H1 (cell line): ENCODE measurements around the gene RUNX1. TPM values are rescaled to one million over a fixed set of nuclear protein-coding genes. Genes with fewer than 3 reads are reported as not detected.

Source experiments
- CTCF ChIA-PET: fragments of 300-600 bp; sonication (Branson Sonifier 250); formaldehyde crosslinking; loops from one replicate; lab custom pipeline; 2021; ENCODE audit not compliant: partially characterized antibody; lab: Charles Lee
- POLR2A ChIA-PET: fragments of 300-600 bp; sonication (Branson Sonifier 250); formaldehyde crosslinking; loops from one replicate; lab custom pipeline; 2021; ENCODE audit warnings: inconsistent platforms; ENCODE audit not compliant: partially characterized antibody; lab: Charles Lee
- DNase-seq, 2 experiments: peaks; one replicate each; pipeline versions ENCODE4 v3.0.0 to v3.0.0-alpha.2; 2010 to 2022; ENCODE audit warnings: low spot score in 2 of 2, low read depth in 1 of 2, mixed read lengths in 1 of 2
- FAIRE-seq: peaks from 2 replicates; lab custom pipeline; 2011; peaks lifted over from hg19 to GRCh38; lab: Jason Lieb, UNC
- H2AFZ ChIP-seq: 2 replicates; pipeline ENCODE4 v1.8.1; 2012; ENCODE audit warnings: low read length, inconsistent platforms
- H2AK5ac ChIP-seq: 2 replicates; pipeline ENCODE4 v1.6.1; 2013; ENCODE audit warnings: low read depth, low read length
- H2BK120ac ChIP-seq: replicated peaks from 2 replicates; pipeline ENCODE3; 2013; ENCODE audit warnings: low read depth, low read length, inconsistent platforms
- H2BK12ac ChIP-seq: 2 replicates; pipeline ENCODE4 v1.6.1; 2013; ENCODE audit warnings: low read depth, low read length
- H2BK15ac ChIP-seq: 2 replicates; pipeline ENCODE4 v1.6.1; 2013; ENCODE audit warnings: low read length
- H2BK20ac ChIP-seq: 2 replicates; pipeline ENCODE4 v1.6.1; 2013; ENCODE audit warnings: low read length
- H2BK5ac ChIP-seq: 2 replicates; pipeline ENCODE4 v1.6.1; 2013; ENCODE audit warnings: low read depth, low read length
- H3K14ac ChIP-seq: 2 replicates; pipeline ENCODE4 v1.6.1; 2013; ENCODE audit warnings: inconsistent platforms; ENCODE audit not compliant: insufficient read length
- H3K18ac ChIP-seq: 2 replicates; pipeline ENCODE4 v1.6.1; 2013; ENCODE audit warnings: low read length; ENCODE audit errors: extremely low read depth
- H3K23ac ChIP-seq: 2 replicates; pipeline ENCODE4 v1.6.1; 2013; ENCODE audit warnings: inconsistent platforms; ENCODE audit not compliant: insufficient read length
- H3K23me2 ChIP-seq: 2 replicates; pipeline ENCODE4 v1.6.1; 2013; ENCODE audit warnings: low read depth, low read length
- H3K27ac ChIP-seq: 2 replicates; pipeline ENCODE4 v1.6.1; 2011; ENCODE audit warnings: low read depth, low read length, inconsistent platforms
- H3K27me3 ChIP-seq, 4 experiments: replicated peaks in 1 of 4; 1 replicate in 1 of 4; 2 replicates in 3 of 4; pipeline versions ENCODE4 v1.6.1 to v1.8.1; 2011 to 2013; ENCODE audit warnings: low read length in 3 of 4, mild to moderate bottlenecking in 3 of 4, inconsistent platforms in 2 of 4, mixed read lengths in 2 of 4, moderate library complexity in 1 of 4; ENCODE audit not compliant: control insufficient read depth in 3 of 4, insufficient read depth in 3 of 4; ENCODE audit errors: extremely low read depth in 1 of 4
- H3K36me3 ChIP-seq, 4 experiments: 2 replicates each; pipeline versions ENCODE4 v1.6.1 to v1.8.1; 2011 to 2013; ENCODE audit warnings: mild to moderate bottlenecking in 4 of 4, low read length in 3 of 4, moderate library complexity in 2 of 4, control low read depth in 1 of 4, inconsistent platforms in 1 of 4; ENCODE audit not compliant: insufficient read depth in 4 of 4, control insufficient read depth in 2 of 4
- H3K4ac ChIP-seq: replicated peaks from 2 replicates; pipeline ENCODE3; 2013; ENCODE audit warnings: low read length, low read depth, mixed read lengths, inconsistent platforms; ENCODE audit not compliant: insufficient read length
- H3K4me1 ChIP-seq, 4 experiments: replicated peaks in 1 of 4; 1 replicate in 1 of 4; 2 replicates in 3 of 4; pipeline versions ENCODE4 v1.6.1 to v1.8.1; 2011 to 2013; ENCODE audit warnings: low read length in 3 of 4, inconsistent platforms in 2 of 4, mixed read lengths in 1 of 4; ENCODE audit not compliant: insufficient read depth in 4 of 4, control insufficient read depth in 3 of 4
- H3K4me2 ChIP-seq, 2 experiments: 2 replicates each; pipeline versions ENCODE4 v1.6.1 to v1.8.1; 2011 to 2013; ENCODE audit warnings: low read depth in 2 of 2, low read length in 2 of 2, control low read depth in 1 of 2, inconsistent platforms in 1 of 2, mild to moderate bottlenecking in 1 of 2; ENCODE audit not compliant: insufficient read depth in 1 of 2
- H3K4me3 ChIP-seq, 4 experiments: fragments of 200-600, 300-600 bp in 1 of 4; sonication (generic), shearing (Covaris generic), sonication (Bioruptor Twin) in 1 of 4; 2 replicates each; pipeline versions ENCODE4 v1.5.1 to v1.8.1; 2011 to 2016; ENCODE audit warnings: low read length in 4 of 4, low read depth in 3 of 4, control low read depth in 2 of 4, inconsistent platforms in 2 of 4, mild to moderate bottlenecking in 2 of 4, mixed read lengths in 1 of 4, moderate library complexity in 1 of 4; ENCODE audit not compliant: insufficient read depth in 2 of 4; ENCODE audit errors: extremely low read depth in 1 of 4
- H3K56ac ChIP-seq: replicated peaks from 2 replicates; pipeline ENCODE3; 2013; ENCODE audit warnings: low read depth, mild to moderate bottlenecking, mixed read lengths, low read length, inconsistent platforms; ENCODE audit not compliant: insufficient read length
- H3K79me1 ChIP-seq: 2 replicates; pipeline ENCODE4 v1.6.1; 2013; ENCODE audit warnings: low read depth, low read length, control low read depth
- H3K79me2 ChIP-seq, 2 experiments: 2 replicates each; pipeline versions ENCODE4 v1.6.1 to v1.8.1; 2012 to 2013; ENCODE audit warnings: low read length in 2 of 2, mild to moderate bottlenecking in 2 of 2, inconsistent platforms in 1 of 2; ENCODE audit not compliant: insufficient read depth in 2 of 2, control insufficient read depth in 1 of 2
- H3K9ac ChIP-seq, 4 experiments: replicated peaks in 1 of 4; 1 replicate in 1 of 4; 2 replicates in 3 of 4; pipeline versions ENCODE4 v1.6.1 to v1.8.1; 2011 to 2013; ENCODE audit warnings: low read depth in 3 of 4, low read length in 3 of 4, control low read depth in 2 of 4, mild to moderate bottlenecking in 2 of 4, moderate library complexity in 2 of 4, inconsistent platforms in 1 of 4; ENCODE audit errors: extremely low read depth in 1 of 4
- H3K9me3 ChIP-seq, 2 experiments: 2 replicates each; pipeline versions ENCODE4 v1.6.1 to v1.8.1; 2012 to 2013; ENCODE audit warnings: mild to moderate bottlenecking in 2 of 2, moderate library complexity in 2 of 2, control low read depth in 1 of 2, inconsistent platforms in 1 of 2, low read depth in 1 of 2, low read length in 1 of 2, mixed read lengths in 1 of 2; ENCODE audit not compliant: insufficient read depth in 2 of 2
- H4K20me1 ChIP-seq, 2 experiments: replicated peaks in 1 of 2; 2 replicates each; pipeline versions ENCODE3 to v1.8.1; 2011 to 2013; ENCODE audit warnings: inconsistent platforms in 2 of 2, low read length in 2 of 2, mild to moderate bottlenecking in 1 of 2; ENCODE audit not compliant: insufficient read depth in 2 of 2, control insufficient read depth in 1 of 2
- H4K5ac ChIP-seq: 2 replicates; pipeline ENCODE4 v1.6.1; 2013; ENCODE audit warnings: low read length, low read depth, mixed read lengths, inconsistent platforms; ENCODE audit not compliant: insufficient read length
- H4K8ac ChIP-seq: 2 replicates; pipeline ENCODE4 v1.8.0; 2013; ENCODE audit warnings: mild to moderate bottlenecking, moderate library complexity, low read length, inconsistent platforms; ENCODE audit not compliant: insufficient read depth; ENCODE audit errors: extremely low read depth
- H4K91ac ChIP-seq: replicated peaks from 2 replicates; pipeline ENCODE3; 2013; ENCODE audit warnings: low read length, mixed read lengths, inconsistent platforms; ENCODE audit not compliant: insufficient read length
- BRCA1 ChIP-seq: IDR thresholded peaks from 2 replicates; pipeline ENCODE4 v1.6.1; 2012; ENCODE audit warnings: low read depth, low read length, improper control_type of control experiment
- CBX5 ChIP-seq: fragments of 300-800, 300-1000 bp; sonication (generic); IDR thresholded peaks from 2 replicates; pipeline ENCODE4 v1.7.1; 2016; ENCODE audit warnings: antibody characterized with exemption, low read length, low read depth
- CBX8 ChIP-seq: fragments of 300-800, 300-1000 bp; sonication (generic); IDR thresholded peaks from 2 replicates; pipeline ENCODE4 v1.7.1; 2016; ENCODE audit warnings: low read depth, low read length, borderline replicate concordance
- CTCF ChIP-seq, 3 experiments: IDR thresholded peaks; 1 replicate in 2 of 3; 2 replicates in 1 of 3; pipeline versions ENCODE4 v1.5.1 to v1.6.1; 2011; ENCODE audit warnings: low read length in 3 of 3, mild to moderate bottlenecking in 3 of 3, inconsistent platforms in 2 of 3, low read depth in 1 of 3, moderate library complexity in 1 of 3; ENCODE audit not compliant: insufficient read depth in 1 of 3; ENCODE audit errors: control extremely low read depth in 1 of 3
- GTF2F1 ChIP-seq: IDR thresholded peaks from 2 replicates; pipeline ENCODE4 v1.6.1; 2012; ENCODE audit warnings: low read depth, low read length, improper control_type of control experiment, borderline replicate concordance
- HDAC2 ChIP-seq, 2 experiments: fragments of 300-600 bp in 1 of 2; sonication (generic) in 1 of 2; IDR thresholded peaks; 2 replicates each; pipeline ENCODE4 v1.6.1; 2011 to 2012; ENCODE audit warnings: low read depth in 2 of 2, low read length in 2 of 2, mild to moderate bottlenecking in 2 of 2, moderate library complexity in 2 of 2, borderline replicate concordance in 1 of 2, inconsistent platforms in 1 of 2
- KDM4A ChIP-seq: IDR thresholded peaks from one replicate; pipeline ENCODE4 v1.7.1; 2012; ENCODE audit warnings: low read depth, mild to moderate bottlenecking, moderate library complexity, low read length, inconsistent platforms; ENCODE audit not compliant: severe bottlenecking
- MAFK ChIP-seq: IDR thresholded peaks from 2 replicates; pipeline ENCODE4 v1.6.1; 2012; ENCODE audit warnings: low read depth, mild to moderate bottlenecking, improper control_type of control experiment, low read length
- POLR2A ChIP-seq, 2 experiments: IDR thresholded peaks; 1 replicate in 1 of 2; 2 replicates in 1 of 2; pipeline ENCODE4 v1.6.1; 2011; ENCODE audit warnings: low read depth in 2 of 2, low read length in 2 of 2, mild to moderate bottlenecking in 2 of 2; ENCODE audit errors: control extremely low read depth in 1 of 2
- TAF7 ChIP-seq: optimal IDR thresholded peaks from 2 replicates; pipeline ENCODE3; 2011; ENCODE audit warnings: low read depth, mild to moderate bottlenecking, inconsistent platforms, low read length, moderate library complexity, borderline replicate concordance
- TBP ChIP-seq: IDR thresholded peaks from 2 replicates; pipeline ENCODE4 v1.6.1; 2011; ENCODE audit warnings: low read depth, low read length, improper control_type of control experiment
- WGBS, 2 experiments: shearing (Covaris generic) in 1 of 2; methylation state at CpG; one replicate each; pipeline versions ENCODE4 v1.1.6 to v1.1.7; 2013 to 2015; ENCODE audit warnings: low lambda C conversion rate in 2 of 2, mixed read lengths in 2 of 2, inconsistent platforms in 1 of 2, low coverage in 1 of 2, missing lambda C conversion rate in 1 of 2; ENCODE audit not compliant: insufficient replicate concordance in 2 of 2, insufficient coverage in 1 of 2, insufficient read length in 1 of 2; ENCODE audit errors: extremely low coverage in 1 of 2, missing lambda C conversion rate in 1 of 2; 5-methylcytosine and 5-hydroxymethylcytosine counted together
- polyA plus RNA-seq, 7 experiments: library from polyadenylated mRNA; depleted of rRNA in 3 of 7; stranded (reverse) in 5 of 7; unstranded in 2 of 7; fragments of >200 nt in 5 of 7; fragments of 200-250 nt in 2 of 7; gene quantifications; 1 replicate in 5 of 7; 2 replicates in 1 of 7; 4 replicates in 1 of 7; pipeline versions ENCODE4 v1.2.1 to v1.2.3, GENCODE V29; 2011 to 2013; ENCODE audit warnings: missing spikeins in 2 of 7, mixed read lengths in 2 of 7
- total RNA-seq: library from RNA; stranded (reverse); fragmentation: NEBNext Ultra II Directional; extraction: Animal tissue kit (Norgen Biotek cat#: 25700); gene quantifications from 2 replicates; pipeline ENCODE4 v1.2.1, GENCODE V29; 2021

Gene RUNX1
- total and polyA plus RNA-seq, 2 of the 8 experiments (the other 6 are each of a cell fraction or from before 2014, with no cell fraction given), result 0.20 to 0.60 TPM

DNA sequence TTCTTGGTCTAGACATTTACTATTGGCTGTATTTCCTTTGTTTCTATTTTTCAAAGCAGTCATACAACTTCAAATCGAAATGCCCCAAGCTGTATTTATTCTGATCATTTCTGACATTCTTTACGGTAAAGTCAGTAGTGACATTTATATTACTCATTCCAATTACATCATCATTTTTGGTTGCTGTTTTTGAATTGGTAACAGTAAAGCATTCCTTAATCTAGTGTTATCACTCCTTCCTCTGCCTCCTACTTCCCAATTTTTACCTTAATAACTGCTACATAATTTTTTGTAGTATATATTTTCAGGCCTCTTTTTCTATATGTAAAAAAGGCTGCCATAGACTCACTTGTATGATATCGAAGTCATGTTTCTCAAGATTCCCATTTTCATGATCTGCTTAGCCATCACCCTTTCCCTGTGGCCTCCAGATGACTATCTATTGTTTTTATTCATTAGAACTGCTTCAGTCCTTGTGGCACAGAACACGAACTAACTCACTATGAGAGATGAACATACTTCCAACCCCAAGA is 167.2 kb downstream of the RUNX1 start:
- no peak overlapping the region for H2AK5ac ChIP-seq
- no peak for DNase-seq
- peaks cover 2% of the 10 kb centered on the region; the same call in 1 of the 2 replicates for H3K23me2 ChIP-seq
- no peak overlapping the region for H3K18ac ChIP-seq
- no peak overlapping the region for H4K8ac ChIP-seq
- H3K36me3 ChIP-seq, result no peaks in the 10 kb centered on the region
- no peak overlapping the region for H4K91ac ChIP-seq
- FAIRE-seq, result no peak
- H3K9ac ChIP-seq, result no peak overlapping the region
- no peaks in the 10 kb centered on the region for H3K79me2 ChIP-seq
- no peak overlapping the region for H2BK15ac ChIP-seq
- H3K4me1 ChIP-seq, result peaks cover 2 to 8% (median 4%) of the 10 kb centered on the region in 4 experiments; a peak in 4 of 7 replicates
- no peak overlapping the region for H2BK120ac ChIP-seq
- no peak overlapping the region for H4K5ac ChIP-seq
- H3K4me2 ChIP-seq, result no peak overlapping the region
- ChIA-PET POLR2A (no interaction called here), CTCF (no interaction called here)
- H3K27me3 ChIP-seq, result peaks cover 19 to 47% (median 38%) of the 10 kb centered on the region in 4 experiments
- no peaks in the 10 kb centered on the region for H3K9me3 ChIP-seq
- peaks cover 2 to 11% of the 10 kb centered on the region in 2 experiments for H4K20me1 ChIP-seq
- no peak overlapping the region for H2BK5ac ChIP-seq
- H3K4ac ChIP-seq, result no peak overlapping the region
- H3K23ac ChIP-seq, result no peak overlapping the region
- H2BK20ac ChIP-seq, result no peak overlapping the region
- no peak overlapping the region for H3K27ac ChIP-seq
- no peak overlapping the region for H3K14ac ChIP-seq
- H2AFZ ChIP-seq, result no peak overlapping the region
- H2BK12ac ChIP-seq, result no peak overlapping the region
- 94% methylated on average over 4 of the region's 4 CpGs; no CpG with 5 or more reads in 1 of the 2 experiments for WGBS, 2 experiments
- H3K4me3 ChIP-seq, result no peak overlapping the region
- no peaks in the 10 kb centered on the region for H3K79me1 ChIP-seq
- H3K56ac ChIP-seq, result no peak overlapping the region
- no peak for TF ChIP-seq CBX8
- TF ChIP-seq GTF2F1, result no peak
- no peak for TF ChIP-seq BRCA1
- no peak for TF ChIP-seq TAF7
- no peak for TF ChIP-seq HDAC2 (IDR thresholded peaks at IDR 0.05; ENCODE audit: borderline replicate concordance in 1 of 2, low read depth in 2 of 2, low read length in 2 of 2)
- no peak for TF ChIP-seq POLR2A (IDR thresholded peaks at IDR 0.05; ENCODE audit: control extremely low read depth in 1 of 2, low read depth in 2 of 2, low read length in 2 of 2)
- TF ChIP-seq MAFK, result no peak
- TF ChIP-seq TBP, result no peak
- TF ChIP-seq KDM4A, result no peak
- TF ChIP-seq CBX5, result no peak
- no peak for TF ChIP-seq CTCF (IDR thresholded peaks at IDR 0.05; ENCODE audit: control extremely low read depth in 1 of 3, insufficient read depth in 1 of 3, low read depth in 1 of 3, low read length in 3 of 3)
